Keratinocyte (primary cell): Measurements from ENCODE around the gene SSH2. TPM values are rescaled to one million over a fixed set of nuclear protein-coding genes. Genes with fewer than 3 reads are reported as not detected.
A peak's percentile ranks its signal among the peaks of the same experiment; 100 is the strongest.

ENCODE experiments used
- DNase-seq: peaks from one replicate; pipeline ENCODE4 v3.0.0-alpha.2; 2011; ENCODE audit warnings: low read depth, missing footprints, low spot score
- FAIRE-seq: peaks from 2 replicates; lab custom pipeline; 2011; peaks lifted over from hg19 to GRCh38; lab: Jason Lieb, UNC
- H2AFZ ChIP-seq: 2 replicates; pipeline ENCODE4 v1.6.0; 2012; ENCODE audit warnings: low read length, control low read depth, inconsistent platforms; ENCODE audit not compliant: control insufficient read depth
- H3K27ac ChIP-seq: 2 replicates; pipeline ENCODE4 v1.5.1; 2011; ENCODE audit warnings: low read length; ENCODE audit not compliant: control insufficient read depth, insufficient read depth
- H3K27me3 ChIP-seq: 3 replicates; pipeline ENCODE4 v1.6.0; 2011; ENCODE audit warnings: low read length; ENCODE audit not compliant: control insufficient read depth, insufficient read depth; ENCODE audit errors: extremely low read depth
- H3K36me3 ChIP-seq, 2 experiments: 2 replicates in 1 of 2; 3 replicates in 1 of 2; pipeline ENCODE4 v1.5.1; 2011; ENCODE audit warnings: low read length in 2 of 2, mild to moderate bottlenecking in 1 of 2; ENCODE audit not compliant: control insufficient read depth in 2 of 2, insufficient read depth in 2 of 2; ENCODE audit errors: extremely low read depth in 1 of 2
- H3K4me1 ChIP-seq: 3 replicates; pipeline ENCODE4 v1.5.1; 2011; ENCODE audit warnings: low read length; ENCODE audit not compliant: control insufficient read depth, insufficient read depth; ENCODE audit errors: extremely low read depth
- H3K4me2 ChIP-seq: 3 replicates; pipeline ENCODE4 v1.6.0; 2011; ENCODE audit warnings: low read depth, low read length; ENCODE audit not compliant: control insufficient read depth, insufficient read depth; ENCODE audit errors: extremely low read depth
- H3K4me3 ChIP-seq, 3 experiments: fragments of 200-600 bp in 1 of 3; sonication (generic) in 1 of 3; 2 replicates in 2 of 3; 3 replicates in 1 of 3; pipeline ENCODE4 v1.5.1; 2011 to 2016; ENCODE audit warnings: low read length in 3 of 3, mild to moderate bottlenecking in 3 of 3, control low read depth in 2 of 3, inconsistent platforms in 1 of 3, low read depth in 1 of 3, mixed read lengths in 1 of 3, mixed run types in 1 of 3, moderate library complexity in 1 of 3; ENCODE audit not compliant: control insufficient read depth in 2 of 3, insufficient read depth in 2 of 3; ENCODE audit errors: extremely low read depth in 1 of 3
- H3K79me2 ChIP-seq: 2 replicates; pipeline ENCODE4 v1.6.0; 2012; ENCODE audit warnings: low read length; ENCODE audit not compliant: control insufficient read depth, insufficient read depth
- H3K9ac ChIP-seq: 3 replicates; pipeline ENCODE4 v1.6.0; 2011; ENCODE audit warnings: low read length; ENCODE audit not compliant: control insufficient read depth, insufficient read depth; ENCODE audit errors: extremely low read depth
- H3K9me1 ChIP-seq: 3 replicates; pipeline ENCODE4 v1.6.0; 2011; ENCODE audit warnings: low read length; ENCODE audit not compliant: control insufficient read depth, insufficient read depth; ENCODE audit errors: extremely low read depth
- H3K9me3 ChIP-seq: 2 replicates; pipeline ENCODE4 v1.5.1; 2012; ENCODE audit warnings: low read depth, low read length; ENCODE audit not compliant: control insufficient read depth
- H4K20me1 ChIP-seq: 3 replicates; pipeline ENCODE4 v1.6.0; 2011; ENCODE audit warnings: low read length; ENCODE audit not compliant: control insufficient read depth, insufficient read depth; ENCODE audit errors: extremely low read depth
- EZH2 ChIP-seq: IDR thresholded peaks from one replicate; pipeline ENCODE4 v1.6.1; 2012; ENCODE audit warnings: inconsistent platforms, mild to moderate bottlenecking, low read length, moderate library complexity
- dilution Hi-C: fragments of 300-500 bp; cut with MboI; formaldehyde crosslinking; loops from one replicate; pipeline ENCODE4 v1.7.0; 2020; ENCODE audit warnings: low sequenced_read_pairs; ENCODE audit not compliant: extremely low pct_ligation_motif_present
- polyA plus RNA-seq, 5 experiments: library from polyadenylated mRNA; depleted of rRNA in 3 of 5; stranded (reverse) in 3 of 5; stranded (forward) in 1 of 5; unstranded in 1 of 5; fragments of >200 nt; gene quantifications; 1 replicate in 1 of 5; 2 replicates in 3 of 5; 3 replicates in 1 of 5; pipeline versions ENCODE4 v1.2.1 to v1.2.3, GENCODE V29; 2011 to 2012; ENCODE audit warnings: missing spikeins in 2 of 5, low read depth in 1 of 5, low replicate concordance in 1 of 5
- TF ChIP-seq, protein P1 (sequence below), 3 experiments: IDR thresholded peaks in 1 of 3; conservative IDR thresholded peaks in 1 of 3; optimal IDR thresholded peaks in 1 of 3; 2 replicates in 2 of 3; 3 replicates in 1 of 3; pipeline versions ENCODE3 to v1.5.1; 2011; ENCODE audit warnings: low read length in 3 of 3, mild to moderate bottlenecking in 3 of 3, moderate library complexity in 2 of 3, control low read depth in 1 of 3, inconsistent platforms in 1 of 3; ENCODE audit not compliant: insufficient read depth in 2 of 3; ENCODE audit errors: extremely low read depth in 1 of 3

Gene SSH2
- polyA plus RNA-seq, 1 donor (not counting 4 experiments of a cell fraction or from before 2014, with no cell fraction given), result 13.9 TPM

- no peak overlapping the region for H3K4me2 ChIP-seq
These were observed 74.3 kb downstream of the SSH2 start for GRCh38 chr17:29855686-29856085.

DNA sequence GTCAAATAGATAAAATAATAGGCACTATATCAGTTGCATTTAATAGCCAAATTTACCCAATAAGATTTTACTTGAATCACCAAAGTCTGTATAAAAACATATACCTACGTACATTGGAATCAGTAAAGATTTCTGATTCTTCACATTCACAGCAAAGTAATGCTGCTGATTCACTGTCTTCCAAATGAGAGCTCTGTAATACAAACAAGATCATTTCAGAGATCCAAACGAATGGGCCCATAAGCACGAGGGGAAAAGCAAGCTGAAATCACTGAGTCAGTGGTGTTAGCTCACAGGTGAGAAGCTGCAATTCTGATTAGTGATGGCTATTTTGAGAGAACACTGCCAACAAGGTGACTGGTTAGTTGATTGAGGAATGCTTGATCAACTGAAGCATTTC, 81.3 kb downstream of the SSH2 start:
- FAIRE-seq (no peak), DNase-seq (no peak)
- H4K20me1 ChIP-seq, result no peaks in the 10 kb centered on the region
- no peaks in the 10 kb centered on the region for H3K9me1 ChIP-seq
- H3K9me3 ChIP-seq, result no peaks in the 10 kb centered on the region
- TF ChIP-seq, protein P1, sequence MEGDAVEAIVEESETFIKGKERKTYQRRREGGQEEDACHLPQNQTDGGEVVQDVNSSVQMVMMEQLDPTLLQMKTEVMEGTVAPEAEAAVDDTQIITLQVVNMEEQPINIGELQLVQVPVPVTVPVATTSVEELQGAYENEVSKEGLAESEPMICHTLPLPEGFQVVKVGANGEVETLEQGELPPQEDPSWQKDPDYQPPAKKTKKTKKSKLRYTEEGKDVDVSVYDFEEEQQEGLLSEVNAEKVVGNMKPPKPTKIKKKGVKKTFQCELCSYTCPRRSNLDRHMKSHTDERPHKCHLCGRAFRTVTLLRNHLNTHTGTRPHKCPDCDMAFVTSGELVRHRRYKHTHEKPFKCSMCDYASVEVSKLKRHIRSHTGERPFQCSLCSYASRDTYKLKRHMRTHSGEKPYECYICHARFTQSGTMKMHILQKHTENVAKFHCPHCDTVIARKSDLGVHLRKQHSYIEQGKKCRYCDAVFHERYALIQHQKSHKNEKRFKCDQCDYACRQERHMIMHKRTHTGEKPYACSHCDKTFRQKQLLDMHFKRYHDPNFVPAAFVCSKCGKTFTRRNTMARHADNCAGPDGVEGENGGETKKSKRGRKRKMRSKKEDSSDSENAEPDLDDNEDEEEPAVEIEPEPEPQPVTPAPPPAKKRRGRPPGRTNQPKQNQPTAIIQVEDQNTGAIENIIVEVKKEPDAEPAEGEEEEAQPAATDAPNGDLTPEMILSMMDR (optimal IDR thresholded peaks at IDR 0.05 in 1 of 3, IDR thresholded peaks at IDR 0.05 in 1 of 3, conservative IDR thresholded peaks at IDR 0.05 in 1 of 3; ENCODE audit: extremely low read depth in 1 of 3, insufficient read depth in 2 of 3, low read length in 3 of 3), result no peak
- no peak for TF ChIP-seq EZH2
- H3K27me3 ChIP-seq, result no peaks in the 10 kb centered on the region
- H3K9ac ChIP-seq, result no peak overlapping the region
- H3K4me2 ChIP-seq, result no peak overlapping the region
- peaks cover 0 to 2% of the 10 kb centered on the region in 2 experiments for H3K36me3 ChIP-seq
- peaks cover 9% of the 10 kb centered on the region for H3K4me1 ChIP-seq
- H3K27ac ChIP-seq, result no peak overlapping the region
- H3K79me2 ChIP-seq, result peaks cover 33% of the 10 kb centered on the region
- dilution Hi-C loops, result no loop called here
- H3K4me3 ChIP-seq, result no peak overlapping the region
- H2AFZ ChIP-seq, result no peak overlapping the region

More at GRCh38 chr17:29855686-29856085, 74.3 kb downstream of the SSH2 start:
- Histone ChIP-seq H3K27me3 (no peaks in the 10 kb centered on the region), H3K36me3 (no peaks in the 10 kb centered on the region), H3K9me1 (no peaks in the 10 kb centered on the region), H3K4me1 (peaks cover 31% of the 10 kb centered on the region), H2AFZ (no peak overlapping the region), H3K9me3 (no peaks in the 10 kb centered on the region), H3K9ac (no peak overlapping the region), H4K20me1 (no peaks in the 10 kb centered on the region), H3K27ac (no peak overlapping the region), H3K4me3 (no peak overlapping the region), H3K79me2 (peaks cover 39% of the 10 kb centered on the region)
- DNase-seq (no peak), FAIRE-seq (peak; percentile 52)
- dilution Hi-C loops, result no loop called here
- no peak for TF ChIP-seq EZH2
- TF ChIP-seq, protein P1 (optimal IDR thresholded peaks at IDR 0.05 in 1 of 3, IDR thresholded peaks at IDR 0.05 in 1 of 3, conservative IDR thresholded peaks at IDR 0.05 in 1 of 3; ENCODE audit: extremely low read depth in 1 of 3, insufficient read depth in 2 of 3, low read length in 3 of 3), result no peak
